Activated gamma-delta T cell treated with anti-CD3 and anti-CD28 coated beads, Interleukin-2, amount 50 U/mL, for 16 hours (primary cell): ENCODE data around the gene TBC1D2B.
"Not testable (repeated sequence)": the region's sequence is repeated elsewhere in the genome, so short reads cannot be mapped to it uniquely, and the experiment has no call there.

Experiments
- DNase-seq: peaks from one replicate; pipeline ENCODE4 v3.0.0-alpha.2; 2020; ENCODE audit warnings: low read depth

The TBC1D2B gene

GRCh38 chr15:78002996-78003395, 74.5 kb downstream of the TBC1D2B start:
- DNase-seq: no peak

GRCh38 chr15:78001656-78002055, 75.9 kb downstream of the TBC1D2B start:
- DNase-seq: no peak

GRCh38 chr15:78000927-78001249, 76.6 kb downstream of the TBC1D2B start:
- no peak for DNase-seq

GRCh38 chr15:78000091-78000926, 77.2 kb downstream of the TBC1D2B start:
- peak; percentile 53 for DNase-seq

GRCh38 chr15:77999486-77999885, 78.0 kb downstream of the TBC1D2B start:
- DNase-seq: no peak

GRCh38 chr15:77998592-77998991, 78.9 kb downstream of the TBC1D2B start:
- no peak for DNase-seq

- DNase-seq: not testable (repeated sequence)
Observed at GRCh38 chr15:77997761-77998554, 79.6 kb downstream of the TBC1D2B start.

- DNase-seq: not testable (repeated sequence)
Observed at GRCh38 chr15:77997221-77997620, 80.3 kb downstream of the TBC1D2B start.

- not testable (repeated sequence) for DNase-seq
Observed at GRCh38 chr15:77996713-77997171, 80.8 kb downstream of the TBC1D2B start.

GRCh38 chr15:77996226-77996625, 81.3 kb downstream of the TBC1D2B start:
- not testable (repeated sequence) for DNase-seq

- DNase-seq: not testable (repeated sequence)
Observed at GRCh38 chr15:77995537-77995918, 82.0 kb downstream of the TBC1D2B start.

- DNase-seq: not testable (repeated sequence)
Observed at GRCh38 chr15:77994893-77995536, 82.5 kb downstream of the TBC1D2B start.

GRCh38 chr15:77993970-77994693, 83.4 kb downstream of the TBC1D2B start:
- peak; percentile 16 for DNase-seq

GRCh38 chr15:77993374-77993911, 84.1 kb downstream of the TBC1D2B start:
- DNase-seq: no peak

- no peak for DNase-seq
Observed at GRCh38 chr15:77992356-77993222, 84.9 kb downstream of the TBC1D2B start.

- DNase-seq: not testable (repeated sequence)
Observed at GRCh38 chr15:77991658-77992201, 85.8 kb downstream of the TBC1D2B start.

GRCh38 chr15:77991029-77991406, 86.5 kb downstream of the TBC1D2B start:
- no peak for DNase-seq

- no peak for DNase-seq
Observed at GRCh38 chr15:77989296-77990143, 88.0 kb downstream of the TBC1D2B start.
